WERI-Rb-1 (cell line): ENCODE data around the gene BOD1L2.

Experiments
- DNase-seq: peaks from one replicate; pipeline ENCODE4 v3.0.0-alpha.2; 2020
- H3K27ac ChIP-seq: fragments of 250-450 bp; sonication (Bioruptor Pico); 2 replicates; pipeline ENCODE4 v1.5.1; 2020; ENCODE audit warnings: mild to moderate bottlenecking, moderate library complexity
- H3K27me3 ChIP-seq: fragments of 250-450 bp; sonication (Bioruptor Pico); 2 replicates; pipeline ENCODE4 v1.5.1; 2021; ENCODE audit warnings: mild to moderate bottlenecking, low read depth, moderate library complexity; ENCODE audit not compliant: insufficient read depth, severe bottlenecking
- H3K36me3 ChIP-seq: fragments of 250-450 bp; sonication (Bioruptor Pico); 2 replicates; pipeline ENCODE4 v1.5.1; 2020; ENCODE audit warnings: mild to moderate bottlenecking, moderate library complexity
- H3K4me3 ChIP-seq: 2 replicates; pipeline ENCODE4 v1.5.1; 2011; ENCODE audit warnings: low read depth, mild to moderate bottlenecking, control low read depth, low read length
- H3K9me3 ChIP-seq: fragments of 250-450 bp; sonication (Bioruptor Pico); 2 replicates; pipeline ENCODE4 v1.5.1; 2021; ENCODE audit warnings: mild to moderate bottlenecking, moderate library complexity; ENCODE audit not compliant: severe bottlenecking
- CTCF ChIP-seq: IDR thresholded peaks from 2 replicates; pipeline ENCODE4 v1.5.1; 2011; ENCODE audit warnings: low read depth, mild to moderate bottlenecking, control low read depth, inconsistent platforms, low read length

Gene BOD1L2

DNA sequence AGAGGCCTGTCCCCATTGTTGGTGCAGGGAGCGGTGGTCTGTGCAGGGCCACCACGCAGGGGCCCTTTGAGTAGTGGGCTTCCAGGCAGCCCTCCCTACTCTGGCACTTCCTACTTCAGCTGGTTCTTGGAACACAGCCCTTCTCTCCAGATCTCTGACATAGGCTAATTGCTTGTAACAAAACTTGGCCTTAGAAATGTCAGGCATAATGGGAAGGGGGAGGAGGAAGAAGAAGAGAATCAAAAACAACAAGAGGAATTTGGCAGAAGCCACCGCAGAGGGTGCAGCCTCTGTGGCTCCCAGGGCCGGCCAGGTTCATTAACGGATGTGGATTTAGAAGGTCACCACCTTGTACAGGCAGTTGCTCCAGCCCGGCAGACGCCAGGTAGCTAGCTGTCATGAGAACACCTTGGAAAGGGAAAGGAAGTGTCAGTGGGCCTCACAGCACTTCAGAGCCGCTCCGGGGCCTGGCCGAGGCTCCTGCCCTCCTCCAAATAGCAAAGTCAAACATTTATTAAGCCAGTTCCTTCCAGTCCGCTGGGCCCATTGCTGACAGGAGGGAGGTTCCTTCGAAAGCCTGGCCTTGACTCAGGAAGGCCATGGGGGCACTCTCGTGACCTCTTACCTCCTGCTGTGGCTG is 7.4 kb downstream of the BOD1L2 start:
- no peak for DNase-seq
- Histone ChIP-seq H3K36me3 (no peaks in the 10 kb centered on the region), H3K4me3 (no peak overlapping the region), H3K9me3 (peaks cover 11% of the 10 kb centered on the region), H3K27me3 (no peaks in the 10 kb centered on the region), H3K27ac (no peak overlapping the region)
- no peak for TF ChIP-seq CTCF

DNA sequence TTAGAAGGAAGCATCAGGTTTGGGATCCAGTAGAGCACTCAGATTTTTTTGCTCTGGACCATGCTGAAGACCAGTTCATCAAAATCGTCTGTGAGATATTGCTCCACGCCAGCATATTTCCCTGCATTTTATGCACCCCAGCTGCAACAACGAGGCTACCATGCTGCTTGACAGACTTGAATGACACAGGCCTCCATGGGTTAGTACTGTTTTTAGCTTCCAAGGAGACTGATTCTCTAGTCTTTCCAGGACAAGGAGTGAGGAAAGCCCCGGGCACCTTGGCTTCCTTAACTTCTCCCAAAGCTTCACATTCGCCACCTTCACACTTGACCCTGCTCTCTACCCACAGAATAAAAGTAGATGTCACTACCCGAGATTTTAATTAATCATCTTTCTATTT is 17.5 kb downstream of the BOD1L2 start:
- H3K27ac ChIP-seq: no peak overlapping the region
- DNase-seq: no peak
- no peak overlapping the region for H3K4me3 ChIP-seq
- no peaks in the 10 kb centered on the region for H3K36me3 ChIP-seq
- no peaks in the 10 kb centered on the region for H3K9me3 ChIP-seq
- TF ChIP-seq CTCF: no peak
- no peaks in the 10 kb centered on the region for H3K27me3 ChIP-seq

DNA sequence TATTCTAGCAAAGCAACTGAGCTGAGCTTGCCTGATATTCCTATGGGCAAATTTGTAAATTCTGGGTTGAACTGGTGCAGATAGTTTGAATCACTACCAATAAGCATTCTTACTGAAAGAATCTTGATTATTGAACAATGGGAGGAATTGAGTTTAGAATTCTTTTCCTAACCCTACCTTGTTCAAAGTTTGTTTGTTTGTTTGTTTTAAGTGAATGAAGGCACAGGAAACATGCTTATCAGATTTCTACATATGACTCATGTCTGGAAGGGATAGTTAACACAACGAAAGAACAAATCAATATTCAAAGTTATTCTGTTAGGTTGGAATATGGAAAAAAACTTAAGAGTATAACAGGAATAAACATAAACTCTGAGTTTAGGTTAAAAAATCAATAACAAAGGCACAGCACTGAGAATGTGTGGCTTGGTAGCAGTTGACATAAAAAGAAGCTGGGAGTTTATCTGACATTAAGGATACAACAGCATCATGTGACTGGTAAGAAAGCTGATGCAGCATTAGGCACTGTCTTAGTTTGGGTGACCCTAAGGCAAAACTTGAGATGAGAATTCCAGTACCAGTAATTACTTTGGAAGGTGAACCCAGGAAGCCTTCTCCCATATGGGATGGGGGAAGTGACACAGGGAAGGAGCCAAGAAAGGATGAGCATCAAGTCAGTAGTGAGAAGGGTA is 20.9 kb downstream of the BOD1L2 start:
- Histone ChIP-seq H3K27me3 (no peaks in the 10 kb centered on the region), H3K4me3 (no peak overlapping the region), H3K36me3 (no peaks in the 10 kb centered on the region), H3K27ac (no peak overlapping the region), H3K9me3 (no peaks in the 10 kb centered on the region)
- no peak for TF ChIP-seq CTCF
- no peak for DNase-seq

DNA sequence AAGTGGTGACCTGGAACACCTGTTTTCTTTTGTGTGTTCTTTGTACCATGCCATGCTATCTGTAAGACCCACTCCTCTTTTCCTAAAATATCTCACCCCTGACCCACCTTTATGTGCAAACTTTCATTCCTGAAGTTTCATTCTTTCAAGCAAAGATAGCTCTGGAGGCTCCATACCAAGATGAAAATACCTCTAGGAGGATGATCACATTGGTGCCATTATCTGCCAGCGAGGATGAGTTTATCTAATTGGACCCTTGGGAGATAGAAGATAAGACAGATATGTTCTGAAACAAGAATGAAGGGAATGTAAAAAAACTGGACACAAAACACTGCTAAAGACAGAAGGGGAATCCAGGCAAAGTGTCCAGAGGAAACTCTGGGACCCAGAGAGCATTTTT is 24.1 kb downstream of the BOD1L2 start:
- Histone ChIP-seq H3K36me3 (no peaks in the 10 kb centered on the region), H3K27ac (no peak overlapping the region), H3K9me3 (peaks cover 6% of the 10 kb centered on the region), H3K4me3 (no peak overlapping the region), H3K27me3 (no peaks in the 10 kb centered on the region)
- no peak for TF ChIP-seq CTCF
- DNase-seq: no peak

DNA sequence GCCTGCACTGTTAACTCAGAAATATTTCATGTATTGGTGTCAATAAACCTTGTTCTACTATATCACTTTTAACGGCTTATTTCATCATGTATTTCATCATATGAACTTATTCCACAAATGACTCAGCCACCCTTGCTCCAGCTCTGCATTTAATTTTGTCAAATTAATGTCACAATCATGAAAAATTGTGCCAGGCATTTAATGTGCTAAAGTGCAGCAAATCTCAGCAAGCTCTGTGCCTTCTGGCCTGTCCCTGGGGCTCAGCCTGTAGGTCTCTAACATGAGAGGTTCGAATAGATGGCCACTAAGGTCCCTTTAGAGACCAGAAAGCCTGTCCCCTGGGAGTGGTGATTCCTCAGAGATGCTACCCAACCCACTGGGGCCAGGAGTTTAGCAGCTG is 28.6 kb downstream of the BOD1L2 start:
- no peaks in the 10 kb centered on the region for H3K36me3 ChIP-seq
- no peak overlapping the region for H3K4me3 ChIP-seq
- H3K27me3 ChIP-seq: no peaks in the 10 kb centered on the region
- H3K9me3 ChIP-seq: peaks cover 6% of the 10 kb centered on the region
- H3K27ac ChIP-seq: no peak overlapping the region
- TF ChIP-seq CTCF: no peak
- DNase-seq: no peak

DNA sequence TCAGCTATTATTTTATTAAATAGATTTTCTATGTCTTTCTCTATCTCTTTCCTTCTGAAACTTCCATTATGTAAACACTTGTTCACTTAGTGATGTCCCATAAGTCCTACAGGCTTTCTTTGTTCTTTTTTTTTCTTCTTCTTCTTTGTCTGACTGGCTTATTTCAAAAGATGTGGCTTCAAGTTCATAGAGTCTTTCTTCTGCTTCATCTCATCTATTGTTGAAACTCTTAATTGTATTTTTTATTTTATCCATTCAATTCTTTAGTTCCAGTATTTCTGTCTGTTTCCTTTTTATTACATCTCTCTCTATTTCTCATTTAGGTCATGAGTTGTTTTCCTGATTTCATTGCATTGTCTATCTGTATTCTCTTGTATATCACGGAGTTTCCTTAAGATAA is 38.5 kb downstream of the BOD1L2 start:
- Histone ChIP-seq H3K27me3 (no peaks in the 10 kb centered on the region), H3K36me3 (no peaks in the 10 kb centered on the region), H3K27ac (no peak overlapping the region), H3K9me3 (peaks cover 22% of the 10 kb centered on the region), H3K4me3 (no peak overlapping the region)
- DNase-seq: no peak
- no peak for TF ChIP-seq CTCF
